ENCODE data around the gene ASB8. TPM values are rescaled to one million over a fixed set of nuclear protein-coding genes. Genes with fewer than 3 reads are reported as not detected.

The ASB8 gene
- total RNA-seq, 4 donors from 2014 or later: 32.1 to 40.9 (median 36.2) TPM

DNA sequence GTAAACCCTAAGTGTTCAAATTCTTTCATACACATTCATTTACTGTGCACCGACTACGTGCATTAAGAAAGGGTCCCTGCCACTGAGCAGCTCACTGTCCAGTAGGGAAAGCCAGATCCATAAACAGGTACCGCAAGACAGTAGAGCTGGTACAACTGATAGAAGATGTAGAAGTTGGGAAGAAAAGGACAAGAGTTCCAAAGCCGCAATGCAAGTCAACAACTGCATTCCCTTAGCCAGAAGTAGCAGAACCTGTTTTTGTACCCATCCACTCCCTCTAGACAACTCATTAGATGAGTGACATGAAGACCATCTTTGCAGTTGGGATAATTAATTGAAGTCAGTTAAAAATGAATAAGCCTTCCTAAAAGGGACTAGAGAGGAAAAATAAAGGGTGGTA is 52.8 kb downstream of the ASB8 start:
- intact Hi-C loops (cut with DNase I): no loop called here
- peaks cover 18 to 29% (median 22%) of the 10 kb centered on the region in 4 donors for H3K4me1 ChIP-seq
- peak overlapping the region; percentile 68 to 96 (median 86) for H3K4me3 ChIP-seq
- H3K27ac ChIP-seq (replicated peaks in 1 of 4): no peak overlapping the region
- DNase-seq (ENCODE audit: extremely low spot score): no peak
- H3K9me3 ChIP-seq: no peaks in the 10 kb centered on the region
- TF ChIP-seq POLR2AphosphoS5 (IDR thresholded peaks at IDR 0.05) (no peak), EP300 (IDR thresholded peaks at IDR 0.05) (no peak), POLR2A (IDR thresholded peaks at IDR 0.05; ENCODE audit: low read depth) (no peak), CTCF (IDR thresholded peaks at IDR 0.05) (no peak)
- H3K36me3 ChIP-seq: peaks cover 0 to 12% (median 0%) of the 10 kb centered on the region in 4 donors
- H3K27me3 ChIP-seq: no peaks in the 10 kb centered on the region
- WGBS: 70% methylated on average over 4 of the region's 4 CpGs

Small RNAs within 50 kb of the gene (small RNA-seq; reads per million reads assigned to genes)
- gene MIR6505: 0 to 0.37 (median 0.17) reads per million in 3 donors

Other genes starting within 250 kb of the ASB8 start
- gene TMEM106C, start 193.9 kb downstream of the ASB8 start, total RNA-seq: 10 to 100 TPM; 68.6 to 98.8 (median 72.0) TPM
- not detected for gene COL2A1, start 153.0 kb downstream of the ASB8 start, total RNA-seq
- 10 to 100 TPM; 12.9 to 19.2 (median 14.3) TPM for gene SENP1, start 51.4 kb downstream of the ASB8 start, total RNA-seq
- 10 to 100 TPM; 55.6 to 71.3 (median 63.4) TPM for gene PFKM, start 38.2 kb downstream of the ASB8 start, total RNA-seq
- 1 to 10 TPM in 3 of 4 donors, under 1 TPM in 1; 0.66 to 2.5 (median 1.7) TPM for gene CCDC184, start 26.1 kb upstream of the ASB8 start, total RNA-seq
- not detected for gene OR10AD1, start 45.8 kb upstream of the ASB8 start, total RNA-seq
- gene ZNF641, start 193.4 kb upstream of the ASB8 start, total RNA-seq: 10 to 100 TPM; 23.0 to 33.2 (median 29.6) TPM

Measured in esophagus muscularis mucosa (tissue), 4 donors.